B cell (primary cell): Measurements from ENCODE around the gene GIMAP1. TPM values are rescaled to one million over a fixed set of nuclear protein-coding genes. Genes with fewer than 3 reads are reported as not detected.
"Not testable (repeated sequence)": the region's sequence is repeated elsewhere in the genome, so short reads cannot be mapped to it uniquely, and the experiment has no call there.

Experiments
- ATAC-seq: fragments of 200-7000 bp; cut with Tn5 transposase; one replicate; pipeline ENCODE4 v1.10.0; 2021; ENCODE audit warnings: low read depth, mild to moderate bottlenecking, moderate number of reproducible peaks, moderate library complexity
- CTCF ChIA-PET: fragments of 350-600 bp; sonication (Branson Sonifier 250); formaldehyde crosslinking; loops from one replicate; lab custom pipeline; 2021; ENCODE audit warnings: antibody characterized with exemption, inconsistent platforms; lab: Charles Lee
- POLR2A ChIA-PET: fragments of 350-600 bp; sonication (Branson Sonifier 250); formaldehyde crosslinking; loops from one replicate; lab custom pipeline; 2021; ENCODE audit warnings: antibody characterized with exemption; lab: Charles Lee
- DNase-seq: peaks from one replicate; pipeline ENCODE4 v3.0.0; 2013
- H2AFZ ChIP-seq: 2 replicates; pipeline ENCODE4 v1.6.1; 2012; ENCODE audit warnings: mild to moderate bottlenecking, low read depth, low read length; ENCODE audit not compliant: insufficient read depth, poor library complexity, severe bottlenecking
- H3K27ac ChIP-seq, 2 donors: 1 replicate in 1 of 2; 2 replicates in 1 of 2; pipeline ENCODE4 v1.5.1; 2012 to 2013; ENCODE audit warnings: low read length in 2 of 2, mild to moderate bottlenecking in 2 of 2, moderate library complexity in 1 of 2
- H3K27me3 ChIP-seq, 4 experiments: fragments of 200-600 bp in 1 of 4; sonication (generic) in 1 of 4; replicated peaks in 1 of 4; 1 replicate in 2 of 4; 2 replicates in 2 of 4; pipeline versions ENCODE4 v1.6.1 to v1.7.0; 2013 to 2016; ENCODE audit warnings: low read length in 3 of 4, mild to moderate bottlenecking in 2 of 4, mixed read lengths in 1 of 4, moderate library complexity in 1 of 4; ENCODE audit not compliant: insufficient read depth in 4 of 4, control insufficient read depth in 3 of 4; ENCODE audit errors: control extremely low read depth in 1 of 4
- H3K36me3 ChIP-seq, 2 experiments: replicated peaks in 1 of 2; 1 replicate in 1 of 2; 2 replicates in 1 of 2; pipeline versions ENCODE4 v1.6.1 to v1.7.1; 2013; ENCODE audit warnings: low read length in 1 of 2; ENCODE audit not compliant: insufficient read depth in 2 of 2, control insufficient read depth in 1 of 2; ENCODE audit errors: control extremely low read depth in 1 of 2, extremely low read depth in 1 of 2
- H3K4me1 ChIP-seq, 2 donors: fragments of 200-600 bp in 1 of 2; sonication (generic) in 1 of 2; 1 replicate in 1 of 2; 2 replicates in 1 of 2; pipeline versions ENCODE4 v1.5.1 to v1.6.1; 2013 to 2017; ENCODE audit warnings: low read length in 2 of 2; ENCODE audit not compliant: control insufficient read depth in 2 of 2, insufficient read depth in 2 of 2
- H3K4me2 ChIP-seq: replicated peaks from 2 replicates; pipeline ENCODE3; 2012; ENCODE audit warnings: mild to moderate bottlenecking, low read depth, low read length; ENCODE audit not compliant: poor library complexity, severe bottlenecking
- H3K4me3 ChIP-seq, 5 experiments: fragments of 200-600 bp in 1 of 5; sonication (generic) in 1 of 5; 1 replicate in 3 of 5; 2 replicates in 2 of 5; pipeline versions ENCODE4 v1.5.1 to v1.7.0; 2011 to 2016; ENCODE audit warnings: low read length in 4 of 5, mild to moderate bottlenecking in 4 of 5, low read depth in 2 of 5, control low read depth in 1 of 5, moderate library complexity in 1 of 5; ENCODE audit not compliant: insufficient read depth in 1 of 5; ENCODE audit errors: control extremely low read depth in 1 of 5, extremely low read depth in 1 of 5
- H3K79me2 ChIP-seq: fragments of 200-600 bp; sonication (generic); one replicate; pipeline ENCODE4 v1.6.0; 2016; ENCODE audit warnings: low read length; ENCODE audit not compliant: control insufficient read depth, insufficient read depth
- H3K9ac ChIP-seq: fragments of 200-600 bp; sonication (generic); 2 replicates; pipeline ENCODE4 v1.6.1; 2017; ENCODE audit warnings: mild to moderate bottlenecking, low read length, moderate library complexity
- H3K9me3 ChIP-seq, 3 donors: one replicate each; pipeline versions ENCODE4 v1.6.1 to v1.7.1; 2013; ENCODE audit warnings: low read length in 2 of 3; ENCODE audit not compliant: control insufficient read depth in 2 of 3, insufficient read depth in 1 of 3; ENCODE audit errors: control extremely low read depth in 1 of 3
- H4K20me1 ChIP-seq: 2 replicates; pipeline ENCODE4 v1.6.0; 2012; ENCODE audit warnings: mild to moderate bottlenecking, low read length; ENCODE audit not compliant: insufficient read depth, control insufficient read depth, poor library complexity, severe bottlenecking
- H3K27ac Mint-ChIP-seq: one replicate; pipeline ENCODE4 v1.8.0; 2021; ENCODE audit warnings: mixed read lengths
- H3K27me3 Mint-ChIP-seq: one replicate; pipeline ENCODE4 v1.8.0; 2021; ENCODE audit warnings: mixed read lengths
- H3K4me1 Mint-ChIP-seq: one replicate; pipeline ENCODE4 v1.8.0; 2021; ENCODE audit warnings: mixed read lengths
- H3K4me3 Mint-ChIP-seq: one replicate; pipeline ENCODE4 v1.8.0; 2021; ENCODE audit warnings: mixed read lengths
- H3K9me3 Mint-ChIP-seq: one replicate; pipeline ENCODE4 v1.8.0; 2022; ENCODE audit warnings: mixed read lengths; ENCODE audit not compliant: insufficient read depth
- WGBS: methylation state at CpG from one replicate; pipeline ENCODE4 v1.1.5; 2013; ENCODE audit warnings: missing lambda C conversion rate; ENCODE audit not compliant: insufficient coverage; 5-methylcytosine and 5-hydroxymethylcytosine counted together
- intact Hi-C: fragments of 100-400 bp; cut with micrococcal nuclease; formaldehyde crosslinking; loops from one replicate; pipeline ENCODE4 v1.10.0; 2022
- polyA plus RNA-seq: library from polyadenylated mRNA; depleted of rRNA; stranded (reverse); fragments of >200 nt; gene quantifications from 2 replicates; pipeline ENCODE4 v1.2.3, GENCODE V29; 2012
- total RNA-seq, 2 donors: library from RNA; stranded (reverse); fragments of 120-200 nt in 1 of 2; gene quantifications; 1 replicate in 1 of 2; 2 replicates in 1 of 2; pipeline versions ENCODE4 v1.2.3 to v1.2.4, GENCODE V29; 2013 to 2022

GIMAP1 gene
- total and polyA plus RNA-seq, 2 donors (not counting 1 experiment from before 2014, with no cell fraction given), result 0.30 to 0.63 TPM

DNA sequence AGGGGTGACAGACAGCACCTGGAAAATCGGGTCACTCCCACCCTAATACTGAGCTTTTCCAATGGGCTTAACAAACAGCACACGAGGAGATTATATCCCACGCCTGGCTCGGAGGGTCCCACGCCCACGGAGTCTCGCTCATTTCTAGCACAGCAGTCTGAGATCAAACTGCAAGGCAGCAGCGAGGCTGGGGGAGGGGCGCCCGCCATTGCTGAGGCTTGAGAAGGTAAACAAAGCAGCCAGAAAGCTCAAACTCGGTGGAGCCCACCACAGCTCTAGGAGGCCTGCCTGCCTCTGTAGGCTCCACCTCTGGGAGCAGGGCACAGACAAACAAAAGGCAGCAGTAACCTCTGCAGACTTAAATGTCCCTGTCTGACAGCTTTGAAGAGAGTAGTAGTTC lies 37.8 kb upstream of the GIMAP1 start:
- not testable (repeated sequence) for H3K27me3 Mint-ChIP-seq, DNase-seq

DNA sequence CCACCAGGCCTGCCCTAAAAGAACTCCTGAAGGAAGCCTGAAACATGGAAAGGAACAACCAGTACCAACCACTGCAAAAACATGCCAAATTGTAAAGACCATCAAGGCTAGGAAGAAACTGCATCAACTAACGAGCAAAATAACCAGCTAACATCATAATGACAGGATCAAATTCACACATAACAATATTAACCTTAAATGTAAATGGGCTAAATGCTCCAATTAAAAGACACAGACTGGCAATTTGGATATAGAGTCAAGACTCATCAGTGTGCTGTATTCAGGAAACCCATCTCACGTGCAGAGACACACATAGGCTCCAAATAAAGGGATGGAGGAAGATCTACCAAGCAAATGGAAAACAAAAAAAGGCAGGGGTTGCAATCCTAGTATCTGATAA lies 36.0 kb upstream of the GIMAP1 start:
- H3K79me2 ChIP-seq, H3K9me3 ChIP-seq, DNase-seq, H4K20me1 ChIP-seq, H3K27me3 ChIP-seq, H3K4me2 ChIP-seq, H3K27me3 Mint-ChIP-seq, ATAC-seq, H3K27ac ChIP-seq, H3K4me3 Mint-ChIP-seq, H3K27ac Mint-ChIP-seq, CTCF ChIA-PET, H3K4me3 ChIP-seq, H3K36me3 ChIP-seq, H2AFZ ChIP-seq, H3K9ac ChIP-seq, POLR2A ChIA-PET, intact Hi-C loops, H3K9me3 Mint-ChIP-seq: not testable (repeated sequence)
- H3K4me1 Mint-ChIP-seq, result peaks cover 20% of the 10 kb centered on the region
- peaks cover 14 to 20% of the 10 kb centered on the region in 2 donors for H3K4me1 ChIP-seq
- no CpG with 5 or more reads among the region's 2 CpGs for WGBS

More for the DNA sequence above, 37.8 kb upstream of the GIMAP1 start:
- 95% methylated on average over 8 of the region's 11 CpGs for WGBS
- H3K36me3 ChIP-seq, ATAC-seq, H2AFZ ChIP-seq, H4K20me1 ChIP-seq, H3K4me2 ChIP-seq, H3K9ac ChIP-seq, H3K27ac ChIP-seq, H3K27ac Mint-ChIP-seq, H3K9me3 Mint-ChIP-seq, H3K79me2 ChIP-seq, H3K4me3 Mint-ChIP-seq, H3K27me3 ChIP-seq, intact Hi-C loops, H3K9me3 ChIP-seq, CTCF ChIA-PET, POLR2A ChIA-PET, H3K4me3 ChIP-seq: not testable (repeated sequence)
- peaks cover 13% of the 10 kb centered on the region for H3K4me1 Mint-ChIP-seq
- peaks cover 7 to 14% of the 10 kb centered on the region in 2 donors for H3K4me1 ChIP-seq
